Measurements from ENCODE around the gene SOBP.

The SOBP gene

GRCh38 chr6:107584726-107585125 is 94.8 kb downstream of the SOBP start:
- no peak for DNase-seq

- peak in 9 of 56 donors; percentile 9 to 53 (median 12) for DNase-seq
Observed at GRCh38 chr6:107585815-107586435, 96.0 kb downstream of the SOBP start.

GRCh38 chr6:107587451-107587850 is 97.5 kb downstream of the SOBP start:
- DNase-seq: no peak

- peak in 3 of 56 donors; percentile 8 to 24 (median 10) for DNase-seq
Observed at GRCh38 chr6:107589199-107589598, 99.3 kb downstream of the SOBP start.

GRCh38 chr6:107589934-107590333 is 100.0 kb downstream of the SOBP start:
- DNase-seq: no peak

- no peak for DNase-seq
Observed at GRCh38 chr6:107590378-107590777, 100.5 kb downstream of the SOBP start.

- no peak for DNase-seq
Observed at GRCh38 chr6:107591346-107591745, 101.4 kb downstream of the SOBP start.

- DNase-seq: no peak
Observed at GRCh38 chr6:107592806-107593205, 102.9 kb downstream of the SOBP start.

- no peak for DNase-seq
Observed at GRCh38 chr6:107594736-107595135, 104.8 kb downstream of the SOBP start.

- DNase-seq: no peak
Observed at GRCh38 chr6:107598091-107598490, 108.2 kb downstream of the SOBP start.

- DNase-seq: no peak
Observed at GRCh38 chr6:107599043-107599442, 109.1 kb downstream of the SOBP start.

GRCh38 chr6:107600121-107600520 is 110.2 kb downstream of the SOBP start:
- DNase-seq: no peak

GRCh38 chr6:107600936-107601335 is 111.0 kb downstream of the SOBP start:
- DNase-seq: no peak

GRCh38 chr6:107601406-107601805 is 111.5 kb downstream of the SOBP start:
- DNase-seq: no peak

GRCh38 chr6:107602321-107603005 is 112.5 kb downstream of the SOBP start:
- no peak for DNase-seq

- peak in 28 of 56 donors; percentile 6 to 56 (median 20) for DNase-seq
Observed at GRCh38 chr6:107603006-107603370, 113.1 kb downstream of the SOBP start.

- no peak for DNase-seq
Observed at GRCh38 chr6:107604549-107604948, 114.6 kb downstream of the SOBP start.

GRCh38 chr6:107606407-107606806 is 116.5 kb downstream of the SOBP start:
- DNase-seq: no peak

GRCh38 chr6:107607116-107607515 is 117.2 kb downstream of the SOBP start:
- DNase-seq: no peak

GRCh38 chr6:107611094-107611810 is 121.3 kb downstream of the SOBP start:
- DNase-seq: no peak

GRCh38 chr6:107612762-107613415 is 123.0 kb downstream of the SOBP start:
- DNase-seq: no peak

Data from amygdala (tissue), 56 donors.